Measurements from ENCODE around the gene DUSP2.

Gene DUSP2

GRCh38 chr2:96136129-96136720, 9.0 kb downstream of the DUSP2 start:
- no peaks in the 10 kb centered on the region for H3K9me3 ChIP-seq (ENCODE audit: insufficient read depth, low read depth, low read length)
- no peaks in the 10 kb centered on the region for H3K36me3 ChIP-seq (ENCODE audit: insufficient read depth, low read length)
- no peaks in the 10 kb centered on the region for H3K27me3 ChIP-seq (ENCODE audit: insufficient read depth, low read length)
- 90% methylated on average over 8 of the region's 8 CpGs for WGBS
- no peak overlapping the region for H3K27ac ChIP-seq (ENCODE audit: low read depth, low read length)
- 0 out of 2 replicates have a peak, but pooled peaks cover 5% of the 10 kb centered on the region for H3K4me1 ChIP-seq (ENCODE audit: insufficient read depth, low read length)
- no peak overlapping the region for H3K4me3 ChIP-seq (ENCODE audit: low read length)
- H3K9ac ChIP-seq (ENCODE audit: low read depth, low read length), result no peak overlapping the region

GRCh38 chr2:96135621-96136020, 9.6 kb downstream of the DUSP2 start:
- 0 out of 2 replicates have a peak, but pooled peaks cover 5% of the 10 kb centered on the region for H3K4me1 ChIP-seq (ENCODE audit: insufficient read depth, low read length)
- H3K27ac ChIP-seq (ENCODE audit: low read depth, low read length), result no peak overlapping the region
- H3K27me3 ChIP-seq (ENCODE audit: insufficient read depth, low read length), result no peaks in the 10 kb centered on the region
- H3K36me3 ChIP-seq (ENCODE audit: insufficient read depth, low read length), result no peaks in the 10 kb centered on the region
- no peaks in the 10 kb centered on the region for H3K9me3 ChIP-seq (ENCODE audit: insufficient read depth, low read depth, low read length)
- no peak overlapping the region for H3K4me3 ChIP-seq (ENCODE audit: low read length)
- H3K9ac ChIP-seq (ENCODE audit: low read depth, low read length), result no peak overlapping the region
- WGBS, result 91% methylated on average over 5 of the region's 5 CpGs

DNA sequence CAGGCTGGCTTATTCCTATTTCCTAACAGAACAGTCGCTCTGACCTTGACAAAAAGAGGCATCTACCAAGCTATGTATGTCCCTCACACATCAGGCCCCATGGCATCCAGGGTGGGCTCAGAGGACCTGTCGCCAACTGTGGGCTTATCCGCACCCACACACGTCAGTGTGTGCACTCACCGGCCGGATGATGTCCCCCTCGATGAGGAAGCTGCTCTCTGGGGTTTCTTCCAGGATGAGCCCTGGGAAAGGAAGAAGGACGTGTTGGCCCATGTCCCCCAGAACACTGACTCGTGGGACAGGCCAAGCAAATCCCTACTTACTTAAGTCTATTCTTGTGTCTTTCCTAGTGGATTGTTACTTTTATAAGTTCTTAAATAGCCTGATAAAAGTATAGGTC, 10.1 kb downstream of the DUSP2 start:
- no peaks in the 10 kb centered on the region for H3K9me3 ChIP-seq (ENCODE audit: insufficient read depth, low read depth, low read length)
- 89% methylated on average over 9 of the region's 9 CpGs for WGBS
- 0 out of 2 replicates have a peak, but pooled peaks cover 5% of the 10 kb centered on the region for H3K4me1 ChIP-seq (ENCODE audit: insufficient read depth, low read length)
- no peak overlapping the region for H3K4me3 ChIP-seq (ENCODE audit: low read length)
- no peak overlapping the region for H3K9ac ChIP-seq (ENCODE audit: low read depth, low read length)
- H3K27me3 ChIP-seq (ENCODE audit: insufficient read depth, low read length), result no peaks in the 10 kb centered on the region
- H3K36me3 ChIP-seq (ENCODE audit: insufficient read depth, low read length), result no peaks in the 10 kb centered on the region
- H3K27ac ChIP-seq (ENCODE audit: low read depth, low read length), result no peak overlapping the region

DNA sequence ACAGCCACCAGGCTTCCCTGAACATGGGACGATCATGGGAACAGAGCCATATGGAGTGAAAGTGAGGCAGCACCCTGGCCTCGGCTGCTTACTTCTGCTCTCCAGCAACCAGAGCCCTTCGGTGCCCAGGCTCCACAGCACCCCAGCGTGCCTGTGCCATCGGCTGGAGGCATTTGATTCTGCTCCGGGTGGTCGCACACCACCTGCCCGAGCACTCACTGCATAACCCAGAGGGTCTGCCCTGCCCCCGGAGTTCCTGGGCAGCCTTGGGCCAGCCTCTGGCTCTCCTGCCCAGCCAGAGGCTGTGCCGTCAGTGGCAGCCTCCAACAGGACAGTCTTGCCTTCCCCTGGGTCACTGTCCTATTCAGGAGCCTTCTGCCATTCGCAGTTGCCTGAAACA, 10.8 kb downstream of the DUSP2 start:
- H3K4me3 ChIP-seq (ENCODE audit: low read length), result no peak overlapping the region
- H3K4me1 ChIP-seq (ENCODE audit: insufficient read depth, low read length), result 0 out of 2 replicates have a peak, but pooled peaks cover 5% of the 10 kb centered on the region
- no peaks in the 10 kb centered on the region for H3K9me3 ChIP-seq (ENCODE audit: insufficient read depth, low read depth, low read length)
- no peak overlapping the region for H3K27ac ChIP-seq (ENCODE audit: low read depth, low read length)
- no peaks in the 10 kb centered on the region for H3K36me3 ChIP-seq (ENCODE audit: insufficient read depth, low read length)
- 92% methylated on average over 11 of the region's 11 CpGs for WGBS
- H3K9ac ChIP-seq (ENCODE audit: low read depth, low read length), result no peak overlapping the region
- no peaks in the 10 kb centered on the region for H3K27me3 ChIP-seq (ENCODE audit: insufficient read depth, low read length)

- no peak overlapping the region for H3K4me3 ChIP-seq (ENCODE audit: low read length)
- WGBS, result 94% methylated on average over 26 of the region's 26 CpGs
These were observed 13.2 kb downstream of the DUSP2 start for GRCh38 chr2:96131813-96132745.

DNA sequence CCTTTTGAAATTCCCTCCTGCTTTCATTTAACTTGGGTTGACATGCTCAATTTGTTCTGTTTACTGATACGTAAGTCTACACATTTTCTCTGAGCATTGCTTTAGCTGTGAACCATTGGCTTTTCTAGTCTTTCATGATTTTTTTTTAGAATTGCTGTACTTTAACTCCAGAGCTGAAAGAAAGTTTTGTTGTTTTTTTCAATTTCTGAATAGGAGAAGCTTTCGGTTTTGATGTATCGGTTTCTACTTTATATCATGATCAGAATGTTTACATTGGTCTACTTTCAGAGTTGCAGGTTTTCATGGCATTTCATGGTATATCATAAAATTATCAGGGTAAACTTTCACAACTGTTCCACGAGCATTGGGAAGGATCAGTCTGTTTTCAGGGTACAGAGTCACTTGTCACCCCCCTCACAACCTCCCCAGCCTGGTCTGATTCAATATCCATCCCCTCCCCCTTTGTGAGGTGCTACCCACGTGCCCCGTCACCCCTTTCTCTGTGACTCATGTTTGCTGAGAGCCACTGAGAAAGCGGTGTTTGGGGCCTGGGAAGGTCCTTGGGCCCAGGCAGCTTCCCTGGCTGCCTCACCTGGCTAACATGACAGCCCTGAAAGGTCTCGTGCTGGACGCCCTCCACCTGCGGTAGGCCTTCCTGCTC, 14.0 kb downstream of the DUSP2 start:
- H3K27me3 ChIP-seq (ENCODE audit: insufficient read depth, low read length), result 0 out of 2 replicates have a peak, but pooled peaks cover 2% of the 10 kb centered on the region
- no peaks in the 10 kb centered on the region for H3K36me3 ChIP-seq (ENCODE audit: insufficient read depth, low read length)
- 84% methylated on average over 10 of the region's 10 CpGs for WGBS
- no peaks in the 10 kb centered on the region for H3K4me1 ChIP-seq (ENCODE audit: insufficient read depth, low read length)
- no peak overlapping the region for H3K4me3 ChIP-seq (ENCODE audit: low read length)
- H3K9ac ChIP-seq (ENCODE audit: low read depth, low read length), result no peak overlapping the region
- no peaks in the 10 kb centered on the region for H3K9me3 ChIP-seq (ENCODE audit: insufficient read depth, low read depth, low read length)
- H3K27ac ChIP-seq (ENCODE audit: low read depth, low read length), result no peak overlapping the region

More at GRCh38 chr2:96131813-96132745, 13.2 kb downstream of the DUSP2 start:
- no peak overlapping the region for H3K27ac ChIP-seq (ENCODE audit: low read depth, low read length)
- no peak overlapping the region for H3K9ac ChIP-seq (ENCODE audit: low read depth, low read length)
- H3K4me1 ChIP-seq (ENCODE audit: insufficient read depth, low read length), result no peaks in the 10 kb centered on the region
- no peaks in the 10 kb centered on the region for H3K36me3 ChIP-seq (ENCODE audit: insufficient read depth, low read length)
- no peaks in the 10 kb centered on the region for H3K27me3 ChIP-seq (ENCODE audit: insufficient read depth, low read length)
- H3K9me3 ChIP-seq (ENCODE audit: insufficient read depth, low read depth, low read length), result no peaks in the 10 kb centered on the region

DNA sequence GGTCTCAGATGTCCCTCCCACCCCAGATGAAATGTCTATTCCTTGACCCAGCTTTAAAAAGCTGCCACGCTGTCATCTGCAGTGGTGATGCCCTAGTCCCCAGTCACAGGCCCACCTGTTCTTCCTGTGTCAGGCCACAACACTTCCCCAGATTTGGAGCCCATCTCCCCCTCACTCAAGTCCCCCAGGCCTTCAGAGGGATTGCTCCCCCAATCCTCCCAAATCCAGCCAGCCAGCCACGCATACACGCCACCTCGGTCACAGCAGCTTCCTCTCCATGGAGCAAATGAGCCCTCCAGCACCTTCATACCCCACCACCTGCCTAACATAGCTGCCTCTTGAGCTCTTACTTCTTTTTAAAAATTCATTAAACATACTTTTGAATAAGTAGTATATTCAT, 14.8 kb downstream of the DUSP2 start:
- Histone ChIP-seq H3K4me3 (ENCODE audit: low read length) (no peak overlapping the region), H3K4me1 (ENCODE audit: insufficient read depth, low read length) (no peaks in the 10 kb centered on the region), H3K9me3 (ENCODE audit: insufficient read depth, low read depth, low read length) (no peaks in the 10 kb centered on the region), H3K9ac (ENCODE audit: low read depth, low read length) (no peak overlapping the region), H3K36me3 (ENCODE audit: insufficient read depth, low read length) (no peaks in the 10 kb centered on the region), H3K27ac (ENCODE audit: low read depth, low read length) (no peak overlapping the region), H3K27me3 (ENCODE audit: insufficient read depth, low read length) (0 out of 2 replicates have a peak, but pooled peaks cover 2% of the 10 kb centered on the region)
- WGBS, result 90% methylated on average over 4 of the region's 4 CpGs

GRCh38 chr2:96129528-96130120, 15.6 kb downstream of the DUSP2 start:
- 0 out of 2 replicates have a peak, but pooled peaks cover 2% of the 10 kb centered on the region for H3K27me3 ChIP-seq (ENCODE audit: insufficient read depth, low read length)
- no peaks in the 10 kb centered on the region for H3K4me1 ChIP-seq (ENCODE audit: insufficient read depth, low read length)
- no peaks in the 10 kb centered on the region for H3K36me3 ChIP-seq (ENCODE audit: insufficient read depth, low read length)
- no peak overlapping the region for H3K9ac ChIP-seq (ENCODE audit: low read depth, low read length)
- H3K27ac ChIP-seq (ENCODE audit: low read depth, low read length), result no peak overlapping the region
- H3K9me3 ChIP-seq (ENCODE audit: insufficient read depth, low read depth, low read length), result no peaks in the 10 kb centered on the region
- H3K4me3 ChIP-seq (ENCODE audit: low read length), result no peak overlapping the region
- 87% methylated on average over 15 of the region's 16 CpGs for WGBS

DNA sequence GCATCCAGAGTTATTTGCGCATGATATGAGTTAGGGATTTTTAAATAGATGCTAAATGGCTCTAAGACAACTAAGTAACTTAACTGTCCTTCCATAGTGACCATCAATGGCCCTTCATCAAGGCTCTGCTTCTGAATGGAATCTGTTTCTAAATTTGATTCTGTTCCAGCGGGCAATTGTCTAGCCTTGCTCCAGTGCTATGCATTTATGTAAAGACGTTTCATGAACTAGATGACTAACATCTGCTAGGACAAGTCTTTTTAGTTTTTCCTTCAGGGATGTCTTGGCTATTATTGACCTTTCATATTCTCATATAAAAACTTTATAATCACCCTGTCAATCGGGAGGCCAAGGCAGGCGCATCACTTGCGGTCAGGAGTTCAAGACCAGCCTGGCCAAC, 16.8 kb downstream of the DUSP2 start:
- no peaks in the 10 kb centered on the region for H3K4me1 ChIP-seq (ENCODE audit: insufficient read depth, low read length)
- 0 out of 2 replicates have a peak, but pooled peaks cover 2% of the 10 kb centered on the region for H3K27me3 ChIP-seq (ENCODE audit: insufficient read depth, low read length)

DNA sequence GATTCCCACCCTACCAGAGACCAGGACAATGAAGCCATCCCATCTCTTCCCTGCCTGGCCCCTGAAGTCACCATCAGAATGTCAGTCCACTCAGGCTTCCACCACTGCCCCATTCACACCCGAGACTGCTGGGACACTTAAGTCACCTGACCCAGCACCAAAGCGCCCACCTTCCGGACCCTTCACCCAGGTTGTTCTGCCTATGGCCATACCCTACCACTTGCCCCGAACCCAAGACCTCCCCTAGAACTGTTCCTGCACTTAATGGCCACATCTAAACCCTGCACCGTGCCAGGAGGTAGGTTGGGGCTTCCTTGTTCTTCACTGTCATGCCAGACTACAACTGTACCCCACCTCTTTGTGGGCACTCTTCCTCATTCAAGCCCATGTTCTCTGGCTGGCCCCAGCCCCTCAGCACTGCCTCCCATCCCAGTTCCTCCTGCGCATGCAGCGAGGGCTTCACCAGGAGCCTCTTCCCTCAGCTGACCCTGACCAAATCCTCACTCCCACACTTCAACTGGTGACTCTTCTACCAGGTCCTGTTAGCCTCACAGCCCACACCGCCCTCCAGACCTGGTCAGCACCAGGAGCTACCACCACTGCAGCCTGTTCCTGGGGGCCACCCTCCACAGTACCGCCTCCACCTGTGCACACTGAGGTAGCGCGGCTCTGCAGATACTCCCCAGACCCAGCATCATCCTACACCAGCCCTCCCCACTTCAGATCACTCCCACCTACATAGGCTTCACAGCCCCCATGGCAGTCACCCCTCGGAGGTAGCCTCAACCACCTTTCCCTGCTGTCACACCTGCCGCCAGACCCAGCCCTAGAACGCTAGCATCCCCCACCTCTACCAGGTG, 20.6 kb downstream of the DUSP2 start:
- no peak overlapping the region for H3K4me3 ChIP-seq (ENCODE audit: low read length)
- no peaks in the 10 kb centered on the region for H3K9me3 ChIP-seq (ENCODE audit: insufficient read depth, low read depth, low read length)
- 93% methylated on average over 14 of the region's 14 CpGs for WGBS
- H3K27me3 ChIP-seq (ENCODE audit: insufficient read depth, low read length), result peaks cover 6% of the 10 kb centered on the region; the same call in 1 of the 2 replicates
- H3K27ac ChIP-seq (ENCODE audit: low read depth, low read length), result no peak overlapping the region
- H3K9ac ChIP-seq (ENCODE audit: low read depth, low read length), result no peak overlapping the region
- no peaks in the 10 kb centered on the region for H3K4me1 ChIP-seq (ENCODE audit: insufficient read depth, low read length)
- no peaks in the 10 kb centered on the region for H3K36me3 ChIP-seq (ENCODE audit: insufficient read depth, low read length)

More for the DNA sequence above, 16.8 kb downstream of the DUSP2 start:
- no peak overlapping the region for H3K9ac ChIP-seq (ENCODE audit: low read depth, low read length)
- no peaks in the 10 kb centered on the region for H3K9me3 ChIP-seq (ENCODE audit: insufficient read depth, low read depth, low read length)
- H3K27ac ChIP-seq (ENCODE audit: low read depth, low read length), result no peak overlapping the region
- WGBS, result 86% methylated on average over 6 of the region's 6 CpGs
- no peaks in the 10 kb centered on the region for H3K36me3 ChIP-seq (ENCODE audit: insufficient read depth, low read length)
- H3K4me3 ChIP-seq (ENCODE audit: low read length), result no peak overlapping the region

All from HUES64 (cell line).